Stimulated activated naive CD4-positive, alpha-beta T cell (primary cell): ENCODE data around the gene PEX12.
"Not testable (repeated sequence)": the region's sequence is repeated elsewhere in the genome, so short reads cannot be mapped to it uniquely, and the experiment has no call there.

Experiments used
- DNase-seq, 6 experiments: peaks; one replicate each; lab custom pipeline; 2025; lab: John Stamatoyannopoulos, UW

Gene PEX12

DNA sequence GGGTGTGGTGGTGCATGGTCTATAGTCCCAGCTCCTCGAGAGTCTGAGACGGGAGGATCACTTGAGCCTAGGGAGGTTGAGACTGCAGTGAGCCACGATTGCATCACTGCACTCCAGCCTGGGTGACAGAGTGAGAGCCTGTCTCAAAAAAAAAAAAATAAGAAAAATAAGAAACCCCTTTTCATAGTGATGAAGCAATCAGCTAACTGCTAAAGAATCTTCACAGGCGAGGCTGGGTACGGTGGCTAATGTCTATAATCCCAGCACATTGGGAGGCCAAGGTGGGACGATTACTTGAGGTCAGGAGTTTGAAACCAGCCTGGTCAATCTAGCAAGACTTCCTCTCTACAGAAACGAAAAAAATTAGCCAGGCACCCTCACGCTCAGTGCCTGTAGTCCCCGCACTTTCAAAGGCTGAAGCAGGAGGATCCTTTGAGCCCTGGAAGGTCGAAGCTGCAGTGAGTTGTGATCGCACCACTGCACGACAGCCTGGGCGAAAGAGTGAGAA is 41.7 kb downstream of the PEX12 start:
- DNase-seq, result peak in 2 of 6 experiments; percentile 14 to 30

DNA sequence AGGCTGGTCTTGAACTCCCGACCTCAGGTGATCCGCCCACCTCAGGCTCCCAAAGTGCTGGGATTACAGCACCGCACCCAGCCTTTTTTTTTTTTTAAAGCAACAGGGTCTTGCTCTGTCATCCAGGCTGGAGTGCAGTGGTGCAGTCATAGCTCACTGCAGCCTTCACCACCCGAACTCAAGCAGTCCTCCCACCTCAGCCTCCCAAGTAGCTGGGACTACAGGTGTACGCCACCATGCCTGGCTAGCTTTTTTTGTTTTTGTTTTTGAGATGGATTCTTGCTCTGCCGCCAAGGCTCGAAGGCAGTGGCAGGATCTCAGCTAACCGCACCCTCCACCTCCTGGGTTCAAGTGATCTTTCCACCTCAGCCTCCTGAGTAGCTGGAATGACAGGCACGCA is 43.0 kb downstream of the PEX12 start:
- not testable (repeated sequence) for DNase-seq

- DNase-seq, result no peak
Measured at GRCh38 chr17:35534576-35535093, 43.7 kb downstream of the PEX12 start.

- no peak for DNase-seq
Measured at GRCh38 chr17:35531160-35531559, 47.2 kb downstream of the PEX12 start.

DNA sequence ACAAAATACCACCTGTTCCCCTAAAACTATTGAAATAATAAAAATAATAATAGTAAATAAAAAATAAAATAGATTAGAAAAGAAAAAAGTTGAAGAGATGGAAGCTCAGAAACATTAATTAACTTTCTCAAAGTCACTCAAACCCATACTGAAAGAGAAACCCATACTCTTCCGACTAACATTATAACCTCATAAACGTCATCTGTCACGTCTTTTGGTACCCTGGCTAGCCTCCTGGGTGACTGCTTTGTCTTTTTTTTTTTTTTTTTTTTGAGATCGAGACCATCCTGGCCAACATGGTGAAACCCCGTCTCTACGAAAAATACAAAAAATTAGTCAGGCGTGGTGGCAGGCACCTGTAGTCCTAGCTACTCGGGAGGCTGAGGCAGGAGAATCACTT is 48.5 kb downstream of the PEX12 start:
- no peak for DNase-seq

DNA sequence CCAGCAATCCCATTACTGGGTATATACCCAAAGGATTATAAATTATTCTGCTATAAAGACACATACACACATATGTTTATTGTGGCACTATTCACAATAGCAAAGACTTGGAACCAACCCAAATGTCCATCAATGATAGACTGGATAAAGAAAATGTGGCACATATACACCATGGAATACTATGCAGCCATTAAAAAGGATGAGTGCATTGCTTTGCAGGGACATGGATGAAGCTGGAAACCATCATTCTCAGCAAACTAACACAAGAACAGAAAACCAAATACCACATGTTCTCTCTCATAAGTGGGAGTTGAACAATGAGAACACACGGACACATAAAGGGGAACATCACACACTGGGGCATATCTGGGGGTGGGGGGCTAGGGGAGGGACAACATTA is 49.0 kb downstream of the PEX12 start:
- DNase-seq, result not testable (repeated sequence)
